Measurements from ENCODE around the gene CLEC2A. TPM values are rescaled to one million over a fixed set of nuclear protein-coding genes. Genes with fewer than 3 reads are reported as not detected.

The CLEC2A gene
- polyA plus RNA-seq, 1 donor from 2014 or later = not detected

GRCh38 chr12:9933958-9934357 is 1.8 kb upstream of the CLEC2A start:
- TF ChIP-seq SMC3 (conservative IDR thresholded peaks at IDR 0.05; ENCODE audit: poor library complexity) = no peak
- TF ChIP-seq EZH2 (IDR thresholded peaks at IDR 0.05; ENCODE audit: borderline replicate concordance, insufficient read depth, low read length, poor library complexity, severe bottlenecking) = no peak
- no peak for TF ChIP-seq REST (IDR thresholded peaks at IDR 0.05; ENCODE audit: borderline replicate concordance)
- TF ChIP-seq MXI1 (conservative IDR thresholded peaks at IDR 0.05; ENCODE audit: poor library complexity, severe bottlenecking) = no peak
- no peak for TF ChIP-seq EP300 (conservative IDR thresholded peaks at IDR 0.05; ENCODE audit: poor library complexity, severe bottlenecking)
- no peak for TF ChIP-seq POLR2AphosphoS5 (IDR thresholded peaks at IDR 0.05)
- no peak for TF ChIP-seq RAD21 (conservative IDR thresholded peaks at IDR 0.05)
- no peak for TF ChIP-seq TAF1 (IDR thresholded peaks at IDR 0.05; ENCODE audit: low read depth)
- no peak for TF ChIP-seq CTCF (IDR thresholded peaks at IDR 0.05; ENCODE audit: poor library complexity, severe bottlenecking)
- Histone ChIP-seq H3K36me3 (ENCODE audit: insufficient read depth, low read length) (no peaks in the 10 kb centered on the region), H3K27ac (ENCODE audit: low read length) (no peak overlapping the region), H3K9ac (ENCODE audit: low read length) (no peak overlapping the region), H3K4me2 (ENCODE audit: low read length) (no peak overlapping the region), H4K20me1 (ENCODE audit: insufficient read depth) (no peaks in the 10 kb centered on the region), H3K79me2 (replicated peaks; ENCODE audit: insufficient read depth, low read length) (no peaks in the 10 kb centered on the region), H3K27me3 (ENCODE audit: insufficient read depth, low read depth, low read length) (no peaks in the 10 kb centered on the region), H3F3A (ENCODE audit: insufficient read depth, low read length, poor library complexity, severe bottlenecking) (no peaks in the 10 kb centered on the region), H3K9me3 (ENCODE audit: low read length) (no peaks in the 10 kb centered on the region), H3K9me2 (ENCODE audit: insufficient read depth, low read length) (no peaks in the 10 kb centered on the region), H2AFZ (ENCODE audit: low read depth, low read length) (no peak overlapping the region), H3K4me3 (ENCODE audit: low read length) (no peak overlapping the region)

GRCh38 chr12:9931245-9931644 is 925 bp downstream of the CLEC2A start:
- no peaks in the 10 kb centered on the region for H4K20me1 ChIP-seq (ENCODE audit: insufficient read depth)
- H3F3A ChIP-seq (ENCODE audit: insufficient read depth, low read length, poor library complexity, severe bottlenecking) = no peaks in the 10 kb centered on the region
- H3K9me2 ChIP-seq (ENCODE audit: insufficient read depth, low read length) = no peaks in the 10 kb centered on the region
- H3K27ac ChIP-seq (ENCODE audit: low read length) = no peak overlapping the region
- H2AFZ ChIP-seq (ENCODE audit: low read depth, low read length) = no peak overlapping the region
- no peaks in the 10 kb centered on the region for H3K36me3 ChIP-seq (ENCODE audit: insufficient read depth, low read length)
- H3K4me3 ChIP-seq (ENCODE audit: low read length) = no peak overlapping the region
- no peaks in the 10 kb centered on the region for H3K79me2 ChIP-seq (replicated peaks; ENCODE audit: insufficient read depth, low read length)
- no peak overlapping the region for H3K4me2 ChIP-seq (ENCODE audit: low read length)
- H3K9ac ChIP-seq (ENCODE audit: low read length) = no peak overlapping the region
- H3K27me3 ChIP-seq (ENCODE audit: insufficient read depth, low read depth, low read length) = no peaks in the 10 kb centered on the region
- TF ChIP-seq TAF1 (IDR thresholded peaks at IDR 0.05; ENCODE audit: low read depth) = no peak
- no peak for TF ChIP-seq REST (IDR thresholded peaks at IDR 0.05; ENCODE audit: borderline replicate concordance)
- no peak for TF ChIP-seq MXI1 (conservative IDR thresholded peaks at IDR 0.05; ENCODE audit: poor library complexity, severe bottlenecking)
- no peak for TF ChIP-seq EZH2 (IDR thresholded peaks at IDR 0.05; ENCODE audit: borderline replicate concordance, insufficient read depth, low read length, poor library complexity, severe bottlenecking)
- TF ChIP-seq POLR2AphosphoS5 (IDR thresholded peaks at IDR 0.05) = no peak
- no peak for TF ChIP-seq SMC3 (conservative IDR thresholded peaks at IDR 0.05; ENCODE audit: poor library complexity)
- no peak for TF ChIP-seq RAD21 (conservative IDR thresholded peaks at IDR 0.05)
- no peaks in the 10 kb centered on the region for H3K9me3 ChIP-seq (ENCODE audit: low read length)

All from neural cell (in vitro differentiated cells).